GM21515 (cell line): ENCODE measurements around the gene CBFA2T2.
A peak's percentile ranks its signal among the peaks of the same experiment; 100 is the strongest.
"Not testable (repeated sequence)": the region's sequence is repeated elsewhere in the genome, so short reads cannot be mapped to it uniquely, and the experiment has no call there.

Experiments
- ATAC-seq: cut with Tn5 transposase; IDR thresholded peaks from one replicate; pipeline ENCODE4 v1.9.1; 2021; ENCODE audit not compliant: unreplicated experiment

Gene CBFA2T2

DNA sequence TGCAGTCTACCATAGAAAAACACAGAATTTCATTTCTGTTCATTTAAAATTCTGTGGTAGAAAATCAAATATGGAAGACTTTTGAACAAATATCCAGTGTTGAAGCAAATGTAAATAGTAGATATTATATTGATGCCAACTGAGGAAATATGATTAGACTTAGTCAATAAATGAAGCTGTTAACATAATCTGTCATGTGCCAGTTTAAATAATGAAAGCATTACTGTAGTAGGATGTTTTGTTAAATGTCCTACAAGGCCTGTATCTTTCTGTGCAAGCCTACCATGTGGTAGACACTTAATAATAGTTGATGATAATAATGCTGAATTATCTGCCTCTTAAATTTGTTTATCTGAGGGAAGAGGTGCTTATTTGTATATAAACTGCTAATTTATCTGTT, 55.9 kb downstream of the CBFA2T2 start:
- ATAC-seq = no peak

DNA sequence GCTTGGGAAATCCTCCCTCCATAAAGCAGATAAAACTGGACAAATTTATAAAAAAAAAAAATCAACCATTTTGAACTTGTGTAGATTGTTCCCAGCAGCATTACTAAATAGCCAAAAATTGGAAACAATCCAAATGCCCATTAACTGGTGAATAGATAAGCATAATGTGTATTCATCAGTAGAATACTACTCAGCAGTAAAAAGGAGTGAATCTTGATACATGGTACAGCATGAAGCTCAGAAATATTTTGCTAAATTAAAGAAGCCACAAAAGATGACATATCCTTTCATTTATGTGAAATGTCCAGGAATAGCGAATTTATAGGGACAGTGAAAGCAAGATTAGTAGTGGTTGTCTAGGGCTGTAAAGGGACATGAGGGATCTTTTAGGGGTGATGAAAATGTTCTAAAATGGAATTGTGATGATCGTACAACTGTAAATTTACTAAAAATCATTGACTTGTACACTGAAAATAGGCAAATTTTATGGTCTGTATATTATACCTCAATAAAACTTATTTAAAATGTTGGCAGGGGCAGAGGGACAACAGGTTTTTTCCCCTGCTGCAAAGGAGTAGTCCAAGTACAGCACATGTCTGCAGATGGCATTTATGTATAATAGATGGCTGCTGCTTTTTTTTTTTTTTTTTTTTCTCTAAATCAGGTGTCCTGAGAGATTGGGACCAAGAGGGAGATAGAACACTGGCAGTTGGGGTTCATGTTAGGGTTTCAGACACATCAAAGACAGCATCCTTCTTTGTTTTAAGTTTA, 59.5 kb downstream of the CBFA2T2 start:
- no peak for ATAC-seq

GRCh38 chr20:33551778-33552177, 61.9 kb downstream of the CBFA2T2 start:
- ATAC-seq = no peak

DNA sequence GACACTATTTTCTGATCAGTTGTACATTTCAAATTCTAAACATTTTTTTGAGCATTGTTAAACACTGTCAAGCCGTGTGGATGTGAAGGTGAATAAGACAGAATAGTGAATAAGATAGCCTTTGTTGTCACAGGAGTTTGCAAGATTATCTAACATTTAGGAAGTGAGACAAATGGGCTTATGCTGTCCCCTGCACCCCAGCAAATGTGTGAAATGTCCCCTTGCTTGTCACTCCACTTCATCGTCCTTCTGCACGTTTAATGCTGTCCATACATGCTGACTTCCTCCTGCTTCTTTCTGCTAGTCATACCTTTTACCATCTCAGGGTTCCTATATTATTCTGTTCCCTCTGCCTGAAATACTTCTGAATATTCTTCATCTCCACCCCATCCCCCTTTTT, 62.6 kb downstream of the CBFA2T2 start:
- ATAC-seq = no peak

DNA sequence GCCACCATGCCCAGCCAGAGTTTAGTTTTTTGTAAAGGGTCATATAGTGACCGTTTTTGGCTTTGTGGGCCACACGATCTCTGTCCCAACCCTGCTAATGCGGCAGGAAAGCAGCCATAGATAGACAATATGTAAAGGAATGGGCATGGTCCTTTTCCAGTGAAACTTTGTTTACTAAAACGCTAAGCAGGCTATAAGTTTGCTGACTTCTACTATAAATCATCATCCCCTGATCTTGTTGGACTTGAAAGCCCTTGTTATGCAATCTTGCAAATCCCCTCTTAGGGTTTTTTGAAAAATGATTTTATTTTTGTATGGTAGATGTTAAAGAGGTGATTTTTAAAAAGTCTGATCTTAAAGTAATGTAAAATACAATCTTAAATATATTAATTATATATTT, 63.6 kb downstream of the CBFA2T2 start:
- no peak for ATAC-seq

DNA sequence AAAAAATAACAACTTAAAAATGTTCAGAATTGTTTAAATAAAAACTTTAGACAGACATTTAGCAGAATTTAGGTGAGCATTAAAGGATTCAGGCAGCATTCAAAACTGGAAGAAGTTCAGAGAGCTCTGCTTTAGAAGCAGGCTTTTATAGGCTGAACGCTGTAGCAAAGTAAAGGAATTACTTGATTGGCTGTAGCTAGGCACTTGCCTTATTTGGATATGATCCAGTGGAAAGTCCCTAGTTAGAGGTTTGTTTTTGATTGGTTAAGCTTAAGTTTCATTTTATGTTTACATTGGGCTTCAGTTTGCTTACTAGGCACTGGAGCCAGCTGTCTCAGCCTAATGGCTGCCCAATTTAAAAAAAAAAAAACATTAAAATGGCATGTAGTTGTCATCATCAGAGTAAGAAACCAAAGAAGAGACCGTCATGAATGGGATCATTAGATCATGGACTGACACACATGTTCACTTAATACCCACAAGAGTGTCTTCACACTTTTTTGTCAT, 65.1 kb downstream of the CBFA2T2 start:
- ATAC-seq = peak; percentile 93

GRCh38 chr20:33555755-33556154, 65.9 kb downstream of the CBFA2T2 start:
- ATAC-seq = no peak

DNA sequence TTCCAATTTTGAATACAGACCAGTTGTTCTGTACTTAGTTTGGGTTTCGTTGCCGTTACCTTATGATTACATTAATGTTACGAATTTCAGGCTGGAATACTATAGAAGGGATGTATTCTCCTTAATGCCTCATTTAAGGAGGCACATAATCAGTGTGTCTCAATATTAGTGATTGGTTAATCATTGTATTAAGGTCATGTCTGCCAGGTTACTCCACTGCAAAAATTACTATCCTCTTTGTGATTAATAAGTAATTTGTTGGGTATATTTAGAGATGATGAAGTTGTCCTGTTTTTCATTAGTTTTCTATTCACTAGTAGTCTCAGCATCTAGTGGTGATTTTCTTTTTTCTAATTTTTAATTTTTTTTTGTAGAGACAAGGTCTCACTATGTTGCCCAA, 66.3 kb downstream of the CBFA2T2 start:
- no peak for ATAC-seq

DNA sequence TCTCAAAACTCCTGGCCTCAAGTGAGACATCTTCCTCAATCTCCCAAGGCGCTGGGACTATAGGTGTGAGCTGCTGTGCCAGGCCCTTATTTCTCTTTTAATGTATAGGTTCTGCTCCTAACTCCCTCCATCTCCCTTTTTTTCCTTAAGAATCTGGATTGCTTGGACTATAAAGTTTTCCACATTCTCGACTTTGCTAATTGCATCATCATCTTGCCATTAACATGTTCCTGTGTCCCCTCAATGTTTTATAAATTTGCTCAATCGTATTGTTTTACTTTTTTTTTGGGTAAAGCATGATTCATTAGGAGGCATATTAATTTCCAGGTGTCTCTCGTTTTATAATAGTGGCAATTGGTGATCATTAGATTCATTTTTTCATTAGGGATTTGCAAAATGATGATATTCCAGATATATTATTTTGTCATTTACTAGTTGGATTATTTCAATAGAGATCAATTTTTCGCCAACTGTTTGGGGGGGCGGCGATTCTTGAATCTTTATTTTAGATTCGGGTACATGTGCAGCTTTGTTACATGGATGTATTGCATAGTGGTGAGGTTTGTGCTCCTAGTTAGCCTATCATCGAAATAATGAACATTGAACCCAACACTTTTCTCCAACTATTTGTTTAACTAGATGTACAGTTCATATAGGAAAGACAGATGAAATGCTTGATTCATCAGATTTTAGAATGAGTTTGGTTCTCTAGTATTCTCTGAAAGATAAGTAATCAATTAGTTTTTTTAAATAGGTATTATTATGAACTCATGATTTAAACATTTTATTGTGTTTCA, 68.7 kb downstream of the CBFA2T2 start:
- no peak for ATAC-seq

DNA sequence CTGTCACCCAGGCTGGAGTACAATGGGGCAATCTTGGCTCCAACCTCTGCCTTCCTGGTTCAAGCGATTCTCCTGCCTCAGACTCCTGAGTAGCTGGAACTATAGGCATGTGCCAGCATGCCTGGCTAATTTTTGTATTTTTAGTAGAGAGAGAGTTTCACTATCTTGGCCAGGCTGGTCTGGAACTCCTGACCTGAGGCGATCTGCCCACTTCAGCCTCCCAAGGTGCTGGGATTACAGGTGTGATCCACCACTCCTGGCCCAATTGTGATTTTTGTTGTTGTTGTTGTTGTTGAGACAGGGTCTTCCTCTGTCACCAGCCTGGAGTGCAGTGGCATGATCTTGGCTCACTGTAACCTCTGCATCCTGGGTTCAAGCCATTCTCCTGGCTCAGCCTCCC, 69.3 kb downstream of the CBFA2T2 start:
- ATAC-seq = no peak

GRCh38 chr20:33560026-33560425, 70.1 kb downstream of the CBFA2T2 start:
- ATAC-seq = no peak

- not testable (repeated sequence) for ATAC-seq
These were observed 71.2 kb downstream of the CBFA2T2 start for GRCh38 chr20:33561053-33561452.

DNA sequence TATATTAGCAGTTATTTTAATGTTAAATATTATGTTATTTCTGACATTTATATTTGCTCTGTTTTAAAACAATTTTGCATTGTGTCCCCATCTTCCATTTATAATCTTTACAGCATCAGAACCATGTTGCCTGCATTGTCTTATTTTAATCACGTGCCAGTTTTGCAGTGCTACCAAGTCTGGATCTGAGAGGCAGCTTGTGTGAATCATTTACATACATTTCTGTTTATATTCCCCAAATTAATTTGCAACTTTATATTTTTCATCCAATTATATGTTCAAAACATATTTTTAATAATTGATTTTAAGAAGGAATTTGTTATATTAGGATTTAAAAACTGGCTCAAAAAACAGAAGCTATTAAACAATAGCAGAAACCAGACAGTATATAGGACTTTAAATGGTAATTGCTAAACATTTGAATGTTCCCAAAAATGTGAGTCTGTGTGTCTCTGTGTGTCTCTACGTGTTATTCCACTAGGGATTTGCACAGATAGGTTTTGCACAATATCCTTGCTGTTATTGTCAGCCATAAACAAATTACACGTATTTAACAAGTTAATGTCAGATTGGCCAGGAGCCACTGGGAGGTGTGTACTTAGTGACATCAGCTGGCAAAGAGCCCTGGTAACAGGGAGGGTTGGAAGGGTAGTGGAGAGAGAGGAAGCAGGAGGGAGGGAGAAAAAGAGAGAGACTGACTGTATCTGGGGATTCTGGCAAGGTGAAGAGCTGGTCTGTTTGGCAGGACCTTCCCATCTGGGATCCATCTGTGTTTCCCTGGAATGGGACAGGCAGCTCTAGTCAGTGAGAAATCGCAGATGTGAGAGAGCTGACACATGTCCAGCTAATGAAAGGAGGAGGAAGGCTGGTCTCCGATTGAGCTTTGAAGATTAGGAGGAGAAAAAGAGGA, 72.1 kb downstream of the CBFA2T2 start:
- ATAC-seq = no peak

DNA sequence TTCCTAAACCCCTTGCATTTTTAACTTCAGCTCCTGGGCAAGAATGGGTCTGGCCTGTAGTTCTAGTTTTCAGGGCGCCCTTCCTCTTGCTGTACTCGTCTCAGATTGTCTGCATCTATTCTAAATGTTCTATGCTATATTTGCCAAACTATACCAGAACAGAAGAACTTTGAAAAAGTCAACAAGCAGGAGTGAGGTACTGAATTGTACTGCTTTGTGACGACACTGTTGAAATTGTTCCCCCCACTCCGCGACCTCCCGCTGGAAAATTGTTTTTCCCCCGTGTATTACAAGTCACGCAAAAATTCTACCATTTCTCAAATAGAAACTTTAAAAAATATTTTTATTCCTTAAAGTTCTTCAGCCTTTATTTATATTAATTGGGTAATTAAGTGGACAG, 73.9 kb downstream of the CBFA2T2 start:
- ATAC-seq = no peak

DNA sequence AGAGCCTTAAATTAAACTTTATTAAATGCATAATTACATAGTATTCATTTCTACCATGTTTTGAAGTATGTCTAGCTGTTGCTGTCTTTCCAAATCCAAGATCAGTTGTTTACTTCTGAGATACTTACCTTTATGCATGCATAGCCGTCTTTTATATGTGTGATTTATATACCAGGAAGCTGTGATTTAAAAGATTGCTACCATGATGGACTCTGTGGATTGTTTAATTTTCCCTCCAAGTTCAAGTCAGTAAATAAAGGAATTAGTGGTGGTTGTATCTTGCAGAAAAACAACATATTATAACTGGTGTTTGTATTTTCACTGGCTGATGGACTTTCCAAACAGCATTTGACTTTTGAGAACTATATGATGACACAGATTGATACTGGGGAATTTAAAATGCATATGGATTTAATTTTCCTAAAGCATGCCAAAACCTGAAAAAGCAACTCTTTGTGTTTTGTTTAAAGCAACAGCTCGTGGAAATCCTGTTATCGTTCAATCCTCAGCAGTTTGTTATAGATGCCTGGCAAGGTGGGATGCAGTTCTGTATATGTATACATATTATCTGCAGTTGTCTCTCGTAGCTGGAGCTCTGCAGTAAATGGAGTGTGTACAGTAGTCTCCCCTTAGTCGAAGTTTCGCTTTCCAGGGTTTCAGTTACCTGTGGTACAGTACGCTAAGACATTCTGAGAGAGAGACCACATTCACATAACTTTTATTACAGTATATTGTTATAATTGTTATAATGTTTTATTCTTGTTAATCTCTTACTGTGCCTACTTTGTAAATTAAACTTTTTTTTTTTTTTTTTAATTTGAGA, 77.1 kb downstream of the CBFA2T2 start:
- ATAC-seq = no peak

GRCh38 chr20:33567949-33568348, 78.1 kb downstream of the CBFA2T2 start:
- ATAC-seq = no peak

DNA sequence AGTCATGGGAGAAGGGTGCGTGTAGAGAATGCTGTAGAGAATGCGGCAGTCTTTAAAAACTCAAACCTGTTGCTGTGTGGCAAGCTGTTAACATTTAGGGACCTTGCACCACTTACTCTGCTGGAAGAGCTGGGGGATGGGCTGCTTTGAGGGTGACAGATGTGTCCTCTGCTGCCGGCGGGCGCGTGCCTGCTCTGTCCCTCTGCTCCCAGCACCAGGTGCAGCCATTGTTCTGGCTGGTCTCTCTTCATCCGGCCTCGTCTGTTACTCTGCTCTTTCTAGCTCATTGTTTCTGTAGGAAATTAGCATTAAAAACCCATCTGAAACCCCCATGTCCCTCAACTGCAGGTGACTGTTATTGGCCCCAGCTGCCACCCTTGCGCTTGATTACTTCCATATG, 78.5 kb downstream of the CBFA2T2 start:
- ATAC-seq = no peak

- no peak for ATAC-seq
These were observed 79.2 kb downstream of the CBFA2T2 start for GRCh38 chr20:33568868-33569801.

DNA sequence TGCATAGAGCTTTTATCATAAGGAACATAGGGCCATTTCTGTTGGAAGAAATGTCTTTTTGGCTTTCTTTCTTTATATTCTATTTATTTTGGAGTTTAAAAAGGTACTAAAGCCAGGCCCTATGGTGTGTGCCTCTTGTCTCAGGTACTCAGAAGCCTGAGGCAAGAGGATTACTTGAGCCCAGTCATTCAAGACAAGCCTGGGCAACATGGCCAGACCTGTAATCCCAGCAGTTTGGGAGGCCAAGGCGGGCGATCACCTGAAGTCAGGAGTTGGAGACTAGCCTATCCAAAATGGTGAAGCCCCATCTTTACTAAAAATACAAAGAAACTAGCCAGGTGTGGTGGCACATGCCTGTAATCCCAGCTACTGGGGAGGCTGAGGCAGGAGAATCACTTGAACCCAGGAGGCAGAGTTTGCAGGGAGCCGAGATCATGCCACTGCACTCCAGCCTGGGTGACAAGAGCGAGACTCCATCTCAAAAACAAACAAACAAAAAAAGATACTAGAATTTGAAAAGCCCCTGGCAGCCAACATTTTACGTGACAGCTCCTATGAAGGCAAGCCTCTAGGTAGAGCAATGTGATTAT, 80.0 kb downstream of the CBFA2T2 start:
- no peak for ATAC-seq
